OCI-LY1 (cell line): ENCODE data around the gene DGLUCY.

Experiments
- CTCF ChIP-seq: fragments of 200-600 bp; sonication (generic), shearing (Covaris generic); IDR thresholded peaks from 2 replicates; pipeline ENCODE4 v1.5.1; 2017; ENCODE audit warnings: mild to moderate bottlenecking, antibody characterized with exemption, low read length, moderate library complexity, mixed read lengths
- EZH2 ChIP-seq: fragments of 200-600 bp; sonication (generic), shearing (Covaris generic); IDR thresholded peaks from 2 replicates; pipeline ENCODE4 v1.8.0; 2017; ENCODE audit warnings: borderline replicate concordance, mixed run types, mild to moderate bottlenecking, antibody characterized with exemption, low read length, moderate library complexity, mixed read lengths

- TF ChIP-seq CTCF = no peak
- TF ChIP-seq EZH2 = no peak
Measured at GRCh38 chr14:91232052-91232451, 118.2 kb downstream of the DGLUCY start.
